ENCODE data around the gene LUZP1. TPM values are rescaled to one million over a fixed set of nuclear protein-coding genes. Genes with fewer than 3 reads are reported as not detected.

The LUZP1 gene
- total RNA-seq, 1 experiment from 2014 or later: 43.4 TPM

DNA sequence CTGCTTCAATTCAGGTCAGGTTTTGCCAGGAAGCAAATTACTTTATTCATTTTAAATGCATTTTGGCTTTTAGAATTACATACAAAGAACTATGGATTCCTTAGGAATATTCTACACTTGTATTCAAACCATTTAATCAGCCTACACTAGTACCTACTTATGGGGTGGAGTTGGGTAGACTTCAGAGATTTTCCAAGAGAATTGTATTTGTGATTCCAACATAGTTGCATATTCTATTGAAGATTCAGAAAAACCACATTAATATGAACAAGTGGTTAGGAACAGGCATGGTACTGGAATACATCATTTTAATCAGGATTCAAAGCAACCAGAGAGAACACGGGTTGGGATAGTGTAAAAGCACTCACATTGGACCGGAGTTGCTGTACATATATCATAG, 33.4 kb downstream of the LUZP1 start (continued):
- TF ChIP-seq TCF7 (CRISPR knock-in tag; IDR thresholded peaks at IDR 0.05; ENCODE audit: low read depth): no peak
- TF ChIP-seq ATF1 (CRISPR knock-in tag; IDR thresholded peaks at IDR 0.05): no peak
- no peak for TF ChIP-seq SMAD3 (CRISPR knock-in tag; IDR thresholded peaks at IDR 0.05; ENCODE audit: borderline replicate concordance)
- no peak for TF ChIP-seq EMX1 (CRISPR knock-in tag; IDR thresholded peaks at IDR 0.05)

DNA sequence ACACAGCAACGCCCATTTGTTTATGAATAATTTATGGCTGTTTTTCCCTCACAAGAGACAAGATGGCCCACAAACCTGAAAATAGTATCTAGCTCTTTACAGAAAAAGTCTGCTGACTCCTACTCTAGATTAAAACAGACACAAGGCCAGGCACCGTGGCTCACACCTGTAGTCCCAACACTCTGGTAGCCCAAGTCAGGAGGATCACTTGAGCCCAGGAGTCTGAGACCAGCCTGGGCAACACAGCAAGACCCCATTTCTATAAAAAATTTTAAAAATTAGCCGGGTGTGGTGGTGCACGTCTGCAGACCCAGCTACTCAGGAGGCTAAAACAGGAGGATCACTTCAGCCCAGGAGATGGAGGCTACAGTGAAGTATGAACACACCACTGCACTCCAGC, 34.6 kb downstream of the LUZP1 start:
- ChIA-PET CTCF (no interaction called here), POLR2A (interaction anchor here (0.6 to 0.7 kb wide), 2 partner anchors 29 to 39 kb away, joined by 4 to 5 read pairs; no protein-coding TSS in a partner anchor)
- DNase-seq (ENCODE audit: low spot score): no peak
- no peak for ATAC-seq
- TF ChIP-seq, protein P1, sequence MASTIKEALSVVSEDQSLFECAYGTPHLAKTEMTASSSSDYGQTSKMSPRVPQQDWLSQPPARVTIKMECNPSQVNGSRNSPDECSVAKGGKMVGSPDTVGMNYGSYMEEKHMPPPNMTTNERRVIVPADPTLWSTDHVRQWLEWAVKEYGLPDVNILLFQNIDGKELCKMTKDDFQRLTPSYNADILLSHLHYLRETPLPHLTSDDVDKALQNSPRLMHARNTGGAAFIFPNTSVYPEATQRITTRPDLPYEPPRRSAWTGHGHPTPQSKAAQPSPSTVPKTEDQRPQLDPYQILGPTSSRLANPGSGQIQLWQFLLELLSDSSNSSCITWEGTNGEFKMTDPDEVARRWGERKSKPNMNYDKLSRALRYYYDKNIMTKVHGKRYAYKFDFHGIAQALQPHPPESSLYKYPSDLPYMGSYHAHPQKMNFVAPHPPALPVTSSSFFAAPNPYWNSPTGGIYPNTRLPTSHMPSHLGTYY (CRISPR knock-in tag; IDR thresholded peaks at IDR 0.05): no peak
- TF ChIP-seq ZNF121 (CRISPR knock-in tag; IDR thresholded peaks at IDR 0.05) (peak; percentile 68), SP1 (CRISPR knock-in tag; conservative IDR thresholded peaks at IDR 0.05) (no peak)
- H3K4me3 Mint-ChIP-seq: no peak overlapping the region
- no peak overlapping the region for H3K27ac Mint-ChIP-seq
- H3K4me1 Mint-ChIP-seq: peaks cover 14% of the 10 kb centered on the region
- no peaks in the 10 kb centered on the region; the same call in 1 of the 2 replicates for H3K36me3 Mint-ChIP-seq
- H3K9me3 Mint-ChIP-seq: peaks cover 4% of the 10 kb centered on the region; the same call in 1 of the 2 replicates
- no peaks in the 10 kb centered on the region for H3K27me3 Mint-ChIP-seq (ENCODE audit: low read depth)

- no peak overlapping the region for H3K4me3 Mint-ChIP-seq
- H3K27me3 Mint-ChIP-seq (ENCODE audit: low read depth): no peaks in the 10 kb centered on the region
- H3K4me1 Mint-ChIP-seq: peaks cover 14% of the 10 kb centered on the region
- no peak for ATAC-seq
- no peaks in the 10 kb centered on the region; the same call in 1 of the 2 replicates for H3K36me3 Mint-ChIP-seq
- peaks cover 4% of the 10 kb centered on the region; the same call in 1 of the 2 replicates for H3K9me3 Mint-ChIP-seq
- no peak for DNase-seq (ENCODE audit: low spot score)
- POLR2A ChIA-PET: interaction anchor here (0.6 to 0.7 kb wide), 2 partner anchors 29 to 39 kb away, joined by 4 to 5 read pairs; no protein-coding TSS in a partner anchor
- CTCF ChIA-PET: no interaction called here
- peak overlapping the region; percentile 71; the same call in 1 of the 2 replicates for H3K27ac Mint-ChIP-seq
- TF ChIP-seq ZNF512 (CRISPR knock-in tag; IDR thresholded peaks at IDR 0.05; ENCODE audit: borderline replicate concordance) (no peak), ZNF121 (CRISPR knock-in tag; IDR thresholded peaks at IDR 0.05) (no peak), JAZF1 (CRISPR knock-in tag; IDR thresholded peaks at IDR 0.05) (no peak), HMGA2 (CRISPR knock-in tag; IDR thresholded peaks at IDR 0.05) (no peak), NR2C2 (CRISPR knock-in tag; IDR thresholded peaks at IDR 0.05) (no peak), NR1H2 (CRISPR knock-in tag; IDR thresholded peaks at IDR 0.05) (no peak), PRDM15 (CRISPR knock-in tag; IDR thresholded peaks at IDR 0.05) (no peak), E2F1 (CRISPR knock-in tag; IDR thresholded peaks at IDR 0.05) (no peak)
- TF ChIP-seq, protein P2, sequence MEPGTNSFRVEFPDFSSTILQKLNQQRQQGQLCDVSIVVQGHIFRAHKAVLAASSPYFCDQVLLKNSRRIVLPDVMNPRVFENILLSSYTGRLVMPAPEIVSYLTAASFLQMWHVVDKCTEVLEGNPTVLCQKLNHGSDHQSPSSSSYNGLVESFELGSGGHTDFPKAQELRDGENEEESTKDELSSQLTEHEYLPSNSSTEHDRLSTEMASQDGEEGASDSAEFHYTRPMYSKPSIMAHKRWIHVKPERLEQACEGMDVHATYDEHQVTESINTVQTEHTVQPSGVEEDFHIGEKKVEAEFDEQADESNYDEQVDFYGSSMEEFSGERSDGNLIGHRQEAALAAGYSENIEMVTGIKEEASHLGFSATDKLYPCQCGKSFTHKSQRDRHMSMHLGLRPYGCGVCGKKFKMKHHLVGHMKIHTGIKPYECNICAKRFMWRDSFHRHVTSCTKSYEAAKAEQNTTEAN (CRISPR knock-in tag; IDR thresholded peaks at IDR 0.05): no peak
- TF ChIP-seq, protein P1 (CRISPR knock-in tag; IDR thresholded peaks at IDR 0.05): no peak
Measured at GRCh38 chr1:23133587-23133986, 35.1 kb downstream of the LUZP1 start.
